ENCODE measurements around the gene SIPA1L2. TPM values are rescaled to one million over a fixed set of nuclear protein-coding genes. Genes with fewer than 3 reads are reported as not detected.

SIPA1L2 gene
- total and polyA plus RNA-seq, 5 donors from 2014 or later = 0.22 TPM; not detected in 4

GRCh38 chr1:232669981-232670747 lies 40.2 kb upstream of the SIPA1L2 start:
- Histone ChIP-seq H3K27me3 (ENCODE audit: control insufficient read depth, insufficient read depth, low read length) (no peaks in the 10 kb centered on the region), H3K27ac (ENCODE audit: insufficient read depth, low read length, poor library complexity, severe bottlenecking) (no peak overlapping the region), H3K4me1 (ENCODE audit: control insufficient read depth, insufficient read depth, low read length, poor library complexity, severe bottlenecking) (no peaks in the 10 kb centered on the region), H3K36me3 (ENCODE audit: control insufficient read depth, insufficient read depth, low read length) (no peaks in the 10 kb centered on the region), H3K9me3 (ENCODE audit: control insufficient read depth in 2 of 2, low read length in 2 of 2) (no peaks in the 10 kb centered on the region), H3K4me3 (ENCODE audit: low read depth, low read length) (no peak overlapping the region)
- H3K4me3 Mint-ChIP-seq = no peak overlapping the region
- H3K36me3 Mint-ChIP-seq = no peaks in the 10 kb centered on the region
- H3K27me3 Mint-ChIP-seq = peaks cover 16% of the 10 kb centered on the region
- DNase-seq = no peak
- no peak overlapping the region for H3K27ac Mint-ChIP-seq
- ATAC-seq (ENCODE audit: low read depth in 2 of 2) = no peak
- no peaks in the 10 kb centered on the region for H3K9me3 Mint-ChIP-seq
- H3K4me1 Mint-ChIP-seq = peaks cover 0 to 2% (median 0%) of the 10 kb centered on the region in 4 donors

GRCh38 chr1:232667778-232668165 lies 37.8 kb upstream of the SIPA1L2 start:
- Mint-ChIP-seq H3K36me3 (no peaks in the 10 kb centered on the region), H3K27me3 (peaks cover 16% of the 10 kb centered on the region), H3K4me1 (peaks cover 0 to 2% (median 0%) of the 10 kb centered on the region in 4 donors), H3K4me3 (no peak overlapping the region), H3K9me3 (peaks cover 0 to 1% (median 0%) of the 10 kb centered on the region in 7 donors), H3K27ac (no peak overlapping the region)
- DNase-seq (no peak), ATAC-seq (ENCODE audit: low read depth in 2 of 2) (no peak)
- Histone ChIP-seq H3K36me3 (ENCODE audit: control insufficient read depth, insufficient read depth, low read length) (no peaks in the 10 kb centered on the region), H3K4me1 (ENCODE audit: control insufficient read depth, insufficient read depth, low read length, poor library complexity, severe bottlenecking) (no peaks in the 10 kb centered on the region), H3K9me3 (ENCODE audit: control insufficient read depth in 2 of 2, low read length in 2 of 2) (no peaks in the 10 kb centered on the region), H3K27ac (ENCODE audit: insufficient read depth, low read length, poor library complexity, severe bottlenecking) (no peak overlapping the region), H3K4me3 (ENCODE audit: low read depth, low read length) (no peak overlapping the region), H3K27me3 (ENCODE audit: control insufficient read depth, insufficient read depth, low read length) (peaks cover 3% of the 10 kb centered on the region)

GRCh38 chr1:232667094-232667777 lies 37.3 kb upstream of the SIPA1L2 start:
- DNase-seq (no peak), ATAC-seq (ENCODE audit: low read depth in 2 of 2) (no peak)
- Histone ChIP-seq H3K4me3 (ENCODE audit: low read depth, low read length) (no peak overlapping the region), H3K4me1 (ENCODE audit: control insufficient read depth, insufficient read depth, low read length, poor library complexity, severe bottlenecking) (no peaks in the 10 kb centered on the region), H3K9me3 (ENCODE audit: control insufficient read depth in 2 of 2, low read length in 2 of 2) (no peaks in the 10 kb centered on the region), H3K36me3 (ENCODE audit: control insufficient read depth, insufficient read depth, low read length) (no peaks in the 10 kb centered on the region), H3K27ac (ENCODE audit: insufficient read depth, low read length, poor library complexity, severe bottlenecking) (no peak overlapping the region), H3K27me3 (ENCODE audit: control insufficient read depth, insufficient read depth, low read length) (peaks cover 3% of the 10 kb centered on the region)
- Mint-ChIP-seq H3K9me3 (peaks cover 0 to 1% (median 0%) of the 10 kb centered on the region in 7 donors), H3K4me3 (no peak overlapping the region), H3K4me1 (peaks cover 0 to 2% (median 0%) of the 10 kb centered on the region in 4 donors), H3K27ac (no peak overlapping the region), H3K27me3 (peaks cover 18% of the 10 kb centered on the region), H3K36me3 (no peaks in the 10 kb centered on the region)

GRCh38 chr1:232664844-232665777 lies 35.2 kb upstream of the SIPA1L2 start:
- Histone ChIP-seq H3K9me3 (ENCODE audit: control insufficient read depth in 2 of 2, low read length in 2 of 2) (no peaks in the 10 kb centered on the region), H3K4me3 (ENCODE audit: low read depth, low read length) (no peak overlapping the region), H3K4me1 (ENCODE audit: control insufficient read depth, insufficient read depth, low read length, poor library complexity, severe bottlenecking) (no peaks in the 10 kb centered on the region), H3K27ac (ENCODE audit: insufficient read depth, low read length, poor library complexity, severe bottlenecking) (no peak overlapping the region), H3K36me3 (ENCODE audit: control insufficient read depth, insufficient read depth, low read length) (no peaks in the 10 kb centered on the region), H3K27me3 (ENCODE audit: control insufficient read depth, insufficient read depth, low read length) (peaks cover 12% of the 10 kb centered on the region)
- ATAC-seq (ENCODE audit: low read depth in 2 of 2) = no peak
- H3K4me3 Mint-ChIP-seq = no peak overlapping the region
- H3K4me1 Mint-ChIP-seq = peaks cover 0 to 2% (median 0%) of the 10 kb centered on the region in 4 donors
- peaks cover 23% of the 10 kb centered on the region for H3K27me3 Mint-ChIP-seq
- H3K9me3 Mint-ChIP-seq = peaks cover 0 to 1% (median 0%) of the 10 kb centered on the region in 7 donors
- H3K27ac Mint-ChIP-seq = no peak overlapping the region
- H3K36me3 Mint-ChIP-seq = no peaks in the 10 kb centered on the region
- no peak for DNase-seq

- Histone ChIP-seq H3K4me3 (ENCODE audit: low read depth, low read length) (no peak overlapping the region), H3K27ac (ENCODE audit: insufficient read depth, low read length, poor library complexity, severe bottlenecking) (no peak overlapping the region), H3K36me3 (ENCODE audit: control insufficient read depth, insufficient read depth, low read length) (no peaks in the 10 kb centered on the region), H3K9me3 (ENCODE audit: control insufficient read depth in 2 of 2, low read length in 2 of 2) (no peaks in the 10 kb centered on the region), H3K4me1 (ENCODE audit: control insufficient read depth, insufficient read depth, low read length, poor library complexity, severe bottlenecking) (no peaks in the 10 kb centered on the region), H3K27me3 (ENCODE audit: control insufficient read depth, insufficient read depth, low read length) (peaks cover 12% of the 10 kb centered on the region)
- no peak overlapping the region for H3K27ac Mint-ChIP-seq
- no peak for DNase-seq
- H3K4me3 Mint-ChIP-seq = no peak overlapping the region
- H3K27me3 Mint-ChIP-seq = peaks cover 20% of the 10 kb centered on the region
- H3K9me3 Mint-ChIP-seq = peaks cover 0 to 3% (median 0%) of the 10 kb centered on the region in 7 donors
- H3K36me3 Mint-ChIP-seq = no peaks in the 10 kb centered on the region
- H3K4me1 Mint-ChIP-seq = peaks cover 0 to 2% (median 0%) of the 10 kb centered on the region in 4 donors
- ATAC-seq (ENCODE audit: low read depth in 2 of 2) = no peak
These were observed 33.0 kb upstream of the SIPA1L2 start for GRCh38 chr1:232662910-232663309.

- no peak overlapping the region for H3K27ac Mint-ChIP-seq
- H3K36me3 Mint-ChIP-seq = no peaks in the 10 kb centered on the region
- no peak overlapping the region for H3K4me3 Mint-ChIP-seq
- DNase-seq = no peak
- Histone ChIP-seq H3K4me1 (ENCODE audit: control insufficient read depth, insufficient read depth, low read length, poor library complexity, severe bottlenecking) (no peaks in the 10 kb centered on the region), H3K27ac (ENCODE audit: insufficient read depth, low read length, poor library complexity, severe bottlenecking) (no peak overlapping the region), H3K36me3 (ENCODE audit: control insufficient read depth, insufficient read depth, low read length) (no peaks in the 10 kb centered on the region), H3K4me3 (ENCODE audit: low read depth, low read length) (no peak overlapping the region), H3K27me3 (ENCODE audit: control insufficient read depth, insufficient read depth, low read length) (peaks cover 16% of the 10 kb centered on the region), H3K9me3 (ENCODE audit: control insufficient read depth in 2 of 2, low read length in 2 of 2) (no peaks in the 10 kb centered on the region)
- peaks cover 30% of the 10 kb centered on the region for H3K27me3 Mint-ChIP-seq
- peaks cover 0 to 2% (median 0%) of the 10 kb centered on the region in 4 donors for H3K4me1 Mint-ChIP-seq
- ATAC-seq (ENCODE audit: low read depth in 2 of 2) = no peak
- H3K9me3 Mint-ChIP-seq = peaks cover 0 to 3% (median 0%) of the 10 kb centered on the region in 7 donors
These were observed 28.5 kb upstream of the SIPA1L2 start for GRCh38 chr1:232658386-232658785.

GRCh38 chr1:232657426-232658005 lies 27.6 kb upstream of the SIPA1L2 start:
- no peak overlapping the region for H3K27ac Mint-ChIP-seq
- H3K4me1 ChIP-seq (ENCODE audit: control insufficient read depth, insufficient read depth, low read length, poor library complexity, severe bottlenecking) = no peaks in the 10 kb centered on the region
- no peak overlapping the region for H3K4me3 Mint-ChIP-seq
- H3K9me3 Mint-ChIP-seq = peaks cover 0 to 3% (median 0%) of the 10 kb centered on the region in 7 donors
- no peak for DNase-seq
- H3K27me3 Mint-ChIP-seq = peaks cover 34% of the 10 kb centered on the region
- H3K36me3 Mint-ChIP-seq = no peaks in the 10 kb centered on the region
- no peaks in the 10 kb centered on the region for H3K36me3 ChIP-seq (ENCODE audit: control insufficient read depth, insufficient read depth, low read length)
- no peaks in the 10 kb centered on the region for H3K9me3 ChIP-seq (ENCODE audit: control insufficient read depth in 2 of 2, low read length in 2 of 2)
- H3K4me1 Mint-ChIP-seq = peaks cover 0 to 2% (median 0%) of the 10 kb centered on the region in 4 donors
- no peak for ATAC-seq (ENCODE audit: low read depth in 2 of 2)
- H3K27me3 ChIP-seq (ENCODE audit: control insufficient read depth, insufficient read depth, low read length) = peaks cover 13% of the 10 kb centered on the region
- no peak overlapping the region for H3K4me3 ChIP-seq (ENCODE audit: low read depth, low read length)
- H3K27ac ChIP-seq (ENCODE audit: insufficient read depth, low read length, poor library complexity, severe bottlenecking) = no peak overlapping the region
